H1 (cell line): Measurements from ENCODE around the gene FGF14. TPM values are rescaled to one million over a fixed set of nuclear protein-coding genes. Genes with fewer than 3 reads are reported as not detected.

ENCODE experiments used
- CTCF ChIA-PET: fragments of 300-600 bp; sonication (Branson Sonifier 250); formaldehyde crosslinking; loops from one replicate; lab custom pipeline; 2021; ENCODE audit not compliant: partially characterized antibody; lab: Charles Lee
- POLR2A ChIA-PET: fragments of 300-600 bp; sonication (Branson Sonifier 250); formaldehyde crosslinking; loops from one replicate; lab custom pipeline; 2021; ENCODE audit warnings: inconsistent platforms; ENCODE audit not compliant: partially characterized antibody; lab: Charles Lee
- DNase-seq, 2 experiments: peaks; one replicate each; pipeline versions ENCODE4 v3.0.0 to v3.0.0-alpha.2; 2010 to 2022; ENCODE audit warnings: low spot score in 2 of 2, low read depth in 1 of 2, mixed read lengths in 1 of 2
- FAIRE-seq: peaks from 2 replicates; lab custom pipeline; 2011; peaks lifted over from hg19 to GRCh38; lab: Jason Lieb, UNC
- H2AFZ ChIP-seq: 2 replicates; pipeline ENCODE4 v1.8.1; 2012; ENCODE audit warnings: low read length, inconsistent platforms
- H2AK5ac ChIP-seq: 2 replicates; pipeline ENCODE4 v1.6.1; 2013; ENCODE audit warnings: low read depth, low read length
- H2BK120ac ChIP-seq: replicated peaks from 2 replicates; pipeline ENCODE3; 2013; ENCODE audit warnings: low read depth, low read length, inconsistent platforms
- H2BK12ac ChIP-seq: 2 replicates; pipeline ENCODE4 v1.6.1; 2013; ENCODE audit warnings: low read depth, low read length
- H2BK15ac ChIP-seq: 2 replicates; pipeline ENCODE4 v1.6.1; 2013; ENCODE audit warnings: low read length
- H2BK20ac ChIP-seq: 2 replicates; pipeline ENCODE4 v1.6.1; 2013; ENCODE audit warnings: low read length
- H2BK5ac ChIP-seq: 2 replicates; pipeline ENCODE4 v1.6.1; 2013; ENCODE audit warnings: low read depth, low read length
- H3K14ac ChIP-seq: 2 replicates; pipeline ENCODE4 v1.6.1; 2013; ENCODE audit warnings: inconsistent platforms; ENCODE audit not compliant: insufficient read length
- H3K18ac ChIP-seq: 2 replicates; pipeline ENCODE4 v1.6.1; 2013; ENCODE audit warnings: low read length; ENCODE audit errors: extremely low read depth
- H3K23ac ChIP-seq: 2 replicates; pipeline ENCODE4 v1.6.1; 2013; ENCODE audit warnings: inconsistent platforms; ENCODE audit not compliant: insufficient read length
- H3K23me2 ChIP-seq: 2 replicates; pipeline ENCODE4 v1.6.1; 2013; ENCODE audit warnings: low read depth, low read length
- H3K27ac ChIP-seq: 2 replicates; pipeline ENCODE4 v1.6.1; 2011; ENCODE audit warnings: low read depth, low read length, inconsistent platforms
- H3K27me3 ChIP-seq, 4 experiments: replicated peaks in 1 of 4; 1 replicate in 1 of 4; 2 replicates in 3 of 4; pipeline versions ENCODE4 v1.6.1 to v1.8.1; 2011 to 2013; ENCODE audit warnings: low read length in 3 of 4, mild to moderate bottlenecking in 3 of 4, inconsistent platforms in 2 of 4, mixed read lengths in 2 of 4, moderate library complexity in 1 of 4; ENCODE audit not compliant: control insufficient read depth in 3 of 4, insufficient read depth in 3 of 4; ENCODE audit errors: extremely low read depth in 1 of 4
- H3K36me3 ChIP-seq, 4 experiments: 2 replicates each; pipeline versions ENCODE4 v1.6.1 to v1.8.1; 2011 to 2013; ENCODE audit warnings: mild to moderate bottlenecking in 4 of 4, low read length in 3 of 4, moderate library complexity in 2 of 4, control low read depth in 1 of 4, inconsistent platforms in 1 of 4; ENCODE audit not compliant: insufficient read depth in 4 of 4, control insufficient read depth in 2 of 4
- H3K4ac ChIP-seq: replicated peaks from 2 replicates; pipeline ENCODE3; 2013; ENCODE audit warnings: low read length, low read depth, mixed read lengths, inconsistent platforms; ENCODE audit not compliant: insufficient read length
- H3K4me1 ChIP-seq, 4 experiments: replicated peaks in 1 of 4; 1 replicate in 1 of 4; 2 replicates in 3 of 4; pipeline versions ENCODE4 v1.6.1 to v1.8.1; 2011 to 2013; ENCODE audit warnings: low read length in 3 of 4, inconsistent platforms in 2 of 4, mixed read lengths in 1 of 4; ENCODE audit not compliant: insufficient read depth in 4 of 4, control insufficient read depth in 3 of 4
- H3K4me2 ChIP-seq, 2 experiments: 2 replicates each; pipeline versions ENCODE4 v1.6.1 to v1.8.1; 2011 to 2013; ENCODE audit warnings: low read depth in 2 of 2, low read length in 2 of 2, control low read depth in 1 of 2, inconsistent platforms in 1 of 2, mild to moderate bottlenecking in 1 of 2; ENCODE audit not compliant: insufficient read depth in 1 of 2
- H3K4me3 ChIP-seq, 4 experiments: fragments of 200-600, 300-600 bp in 1 of 4; sonication (generic), shearing (Covaris generic), sonication (Bioruptor Twin) in 1 of 4; 2 replicates each; pipeline versions ENCODE4 v1.5.1 to v1.8.1; 2011 to 2016; ENCODE audit warnings: low read length in 4 of 4, low read depth in 3 of 4, control low read depth in 2 of 4, inconsistent platforms in 2 of 4, mild to moderate bottlenecking in 2 of 4, mixed read lengths in 1 of 4, moderate library complexity in 1 of 4; ENCODE audit not compliant: insufficient read depth in 2 of 4; ENCODE audit errors: extremely low read depth in 1 of 4
- H3K56ac ChIP-seq: replicated peaks from 2 replicates; pipeline ENCODE3; 2013; ENCODE audit warnings: low read depth, mild to moderate bottlenecking, mixed read lengths, low read length, inconsistent platforms; ENCODE audit not compliant: insufficient read length
- H3K79me1 ChIP-seq: 2 replicates; pipeline ENCODE4 v1.6.1; 2013; ENCODE audit warnings: low read depth, low read length, control low read depth
- H3K79me2 ChIP-seq, 2 experiments: 2 replicates each; pipeline versions ENCODE4 v1.6.1 to v1.8.1; 2012 to 2013; ENCODE audit warnings: low read length in 2 of 2, mild to moderate bottlenecking in 2 of 2, inconsistent platforms in 1 of 2; ENCODE audit not compliant: insufficient read depth in 2 of 2, control insufficient read depth in 1 of 2
- H3K9ac ChIP-seq, 4 experiments: replicated peaks in 1 of 4; 1 replicate in 1 of 4; 2 replicates in 3 of 4; pipeline versions ENCODE4 v1.6.1 to v1.8.1; 2011 to 2013; ENCODE audit warnings: low read depth in 3 of 4, low read length in 3 of 4, control low read depth in 2 of 4, mild to moderate bottlenecking in 2 of 4, moderate library complexity in 2 of 4, inconsistent platforms in 1 of 4; ENCODE audit errors: extremely low read depth in 1 of 4
- H3K9me3 ChIP-seq, 2 experiments: 2 replicates each; pipeline versions ENCODE4 v1.6.1 to v1.8.1; 2012 to 2013; ENCODE audit warnings: mild to moderate bottlenecking in 2 of 2, moderate library complexity in 2 of 2, control low read depth in 1 of 2, inconsistent platforms in 1 of 2, low read depth in 1 of 2, low read length in 1 of 2, mixed read lengths in 1 of 2; ENCODE audit not compliant: insufficient read depth in 2 of 2
- H4K20me1 ChIP-seq, 2 experiments: replicated peaks in 1 of 2; 2 replicates each; pipeline versions ENCODE3 to v1.8.1; 2011 to 2013; ENCODE audit warnings: inconsistent platforms in 2 of 2, low read length in 2 of 2, mild to moderate bottlenecking in 1 of 2; ENCODE audit not compliant: insufficient read depth in 2 of 2, control insufficient read depth in 1 of 2
- H4K5ac ChIP-seq: 2 replicates; pipeline ENCODE4 v1.6.1; 2013; ENCODE audit warnings: low read length, low read depth, mixed read lengths, inconsistent platforms; ENCODE audit not compliant: insufficient read length
- H4K8ac ChIP-seq: 2 replicates; pipeline ENCODE4 v1.8.0; 2013; ENCODE audit warnings: mild to moderate bottlenecking, moderate library complexity, low read length, inconsistent platforms; ENCODE audit not compliant: insufficient read depth; ENCODE audit errors: extremely low read depth
- H4K91ac ChIP-seq: replicated peaks from 2 replicates; pipeline ENCODE3; 2013; ENCODE audit warnings: low read length, mixed read lengths, inconsistent platforms; ENCODE audit not compliant: insufficient read length
- CBX8 ChIP-seq: fragments of 300-800, 300-1000 bp; sonication (generic); IDR thresholded peaks from 2 replicates; pipeline ENCODE4 v1.7.1; 2016; ENCODE audit warnings: low read depth, low read length, borderline replicate concordance
- CEBPB ChIP-seq: IDR thresholded peaks from 2 replicates; pipeline ENCODE4 v1.6.1; 2012; ENCODE audit warnings: low read depth, low read length
- E2F6 ChIP-seq: IDR thresholded peaks from 2 replicates; pipeline ENCODE4 v1.6.1; 2012; ENCODE audit warnings: inconsistent platforms
- EGR1 ChIP-seq: IDR thresholded peaks from 2 replicates; pipeline ENCODE4 v1.6.1; 2011; ENCODE audit warnings: low read depth, low read length, borderline replicate concordance
- FOSL1 ChIP-seq: IDR thresholded peaks from 2 replicates; pipeline ENCODE4 v1.6.1; 2011; ENCODE audit warnings: mild to moderate bottlenecking, low read depth, low read length, moderate library complexity; ENCODE audit not compliant: insufficient read depth
- GABPA ChIP-seq: IDR thresholded peaks from 2 replicates; pipeline ENCODE4 v1.6.1; 2011; ENCODE audit warnings: mild to moderate bottlenecking, low read length, moderate library complexity, borderline replicate concordance; ENCODE audit not compliant: insufficient read depth
- KDM1A ChIP-seq: fragments of 200-600, 300-600 bp; sonication (generic); IDR thresholded peaks from 2 replicates; pipeline ENCODE4 v1.7.1; 2016; ENCODE audit warnings: mild to moderate bottlenecking, low read length, borderline replicate concordance
- KDM5A ChIP-seq: fragments of 200-600 bp; IDR thresholded peaks from 2 replicates; pipeline ENCODE4 v1.7.1; 2012; ENCODE audit warnings: mild to moderate bottlenecking, low read length, inconsistent platforms, mixed read lengths
- RNF2 ChIP-seq: fragments of 200-900, 300-1000 bp; sonication (generic); IDR thresholded peaks from 2 replicates; pipeline ENCODE4 v1.7.1; 2016; ENCODE audit warnings: borderline replicate concordance, low read depth, mild to moderate bottlenecking, antibody characterized with exemption, low read length; ENCODE audit not compliant: poor library complexity, severe bottlenecking; ENCODE audit errors: missing control alignments
- SP1 ChIP-seq: IDR thresholded peaks from 2 replicates; pipeline ENCODE4 v1.6.1; 2011; ENCODE audit warnings: low read depth, low read length
- SP4 ChIP-seq: IDR thresholded peaks from 2 replicates; pipeline ENCODE4 v1.6.1; 2012; ENCODE audit warnings: low read length, inconsistent platforms
- SRF ChIP-seq: IDR thresholded peaks from 2 replicates; pipeline ENCODE4 v1.6.1; 2011; ENCODE audit warnings: mild to moderate bottlenecking, low read depth, low read length, moderate library complexity
- SUZ12 ChIP-seq: fragments of 200-600 bp; sonication (generic); IDR thresholded peaks from 2 replicates; pipeline ENCODE4 v1.6.1; 2012; ENCODE audit warnings: mild to moderate bottlenecking, inconsistent platforms, low read length, moderate library complexity, mixed read lengths
- WGBS, 2 experiments: shearing (Covaris generic) in 1 of 2; methylation state at CpG; one replicate each; pipeline versions ENCODE4 v1.1.6 to v1.1.7; 2013 to 2015; ENCODE audit warnings: low lambda C conversion rate in 2 of 2, mixed read lengths in 2 of 2, inconsistent platforms in 1 of 2, low coverage in 1 of 2, missing lambda C conversion rate in 1 of 2; ENCODE audit not compliant: insufficient replicate concordance in 2 of 2, insufficient coverage in 1 of 2, insufficient read length in 1 of 2; ENCODE audit errors: extremely low coverage in 1 of 2, missing lambda C conversion rate in 1 of 2; 5-methylcytosine and 5-hydroxymethylcytosine counted together
- polyA plus RNA-seq, 7 experiments: library from polyadenylated mRNA; depleted of rRNA in 3 of 7; stranded (reverse) in 5 of 7; unstranded in 2 of 7; fragments of >200 nt in 5 of 7; fragments of 200-250 nt in 2 of 7; gene quantifications; 1 replicate in 5 of 7; 2 replicates in 1 of 7; 4 replicates in 1 of 7; pipeline versions ENCODE4 v1.2.1 to v1.2.3, GENCODE V29; 2011 to 2013; ENCODE audit warnings: missing spikeins in 2 of 7, mixed read lengths in 2 of 7
- total RNA-seq: library from RNA; stranded (reverse); fragmentation: NEBNext Ultra II Directional; extraction: Animal tissue kit (Norgen Biotek cat#: 25700); gene quantifications from 2 replicates; pipeline ENCODE4 v1.2.1, GENCODE V29; 2021

The FGF14 gene
- total and polyA plus RNA-seq, 2 of the 8 experiments (the other 6 are each of a cell fraction or from before 2014, with no cell fraction given), result 0.05 to 0.58 TPM

GRCh38 chr13:101673360-101674105 is 728.3 kb downstream of the FGF14 start:
- H3K9me3 ChIP-seq, result no peaks in the 10 kb centered on the region
- DNase-seq (no peak), FAIRE-seq (no peak)
- H3K79me1 ChIP-seq, result no peaks in the 10 kb centered on the region
- no peaks in the 10 kb centered on the region for H3K23me2 ChIP-seq
- H2BK120ac ChIP-seq, result no peak overlapping the region
- no peak overlapping the region for H2BK15ac ChIP-seq
- H3K79me2 ChIP-seq, result no peaks in the 10 kb centered on the region
- no peaks in the 10 kb centered on the region for H3K27me3 ChIP-seq
- no peak overlapping the region for H3K14ac ChIP-seq
- H2AFZ ChIP-seq, result peak overlapping the region; percentile 49; the same call in 1 of the 2 replicates
- H3K36me3 ChIP-seq, result no peaks in the 10 kb centered on the region
- no peak overlapping the region for H3K4me2 ChIP-seq
- H3K9ac ChIP-seq, result no peak overlapping the region
- no peaks in the 10 kb centered on the region for H4K20me1 ChIP-seq
- no peaks in the 10 kb centered on the region for H3K4me1 ChIP-seq
- no peak overlapping the region for H4K8ac ChIP-seq
- H2AK5ac ChIP-seq, result no peak overlapping the region
- H3K23ac ChIP-seq, result no peak overlapping the region
- no peak overlapping the region for H4K91ac ChIP-seq
- no peak overlapping the region for H4K5ac ChIP-seq
- H3K4ac ChIP-seq, result no peak overlapping the region
- no peak overlapping the region for H2BK20ac ChIP-seq
- ChIA-PET CTCF (no interaction called here), POLR2A (no interaction called here)
- H2BK12ac ChIP-seq, result no peak overlapping the region
- H3K56ac ChIP-seq, result no peak overlapping the region
- H2BK5ac ChIP-seq, result no peak overlapping the region
- no peak overlapping the region for H3K27ac ChIP-seq
- H3K4me3 ChIP-seq, result no peak overlapping the region
- 90% methylated on average over 4 of the region's 4 CpGs; no CpG with 5 or more reads in 1 of the 2 experiments for WGBS, 2 experiments
- H3K18ac ChIP-seq, result no peak overlapping the region
- TF ChIP-seq SP1 (no peak), KDM5A (no peak), FOSL1 (no peak), SP4 (no peak), SUZ12 (no peak), CBX8 (no peak), E2F6 (no peak), GABPA (no peak), EGR1 (no peak), SRF (no peak), CEBPB (no peak), KDM1A (no peak), RNF2 (no peak)
